ENCODE measurements around the gene OTULIN. TPM values are rescaled to one million over a fixed set of nuclear protein-coding genes. Genes with fewer than 3 reads are reported as not detected.

Gene OTULIN
- total RNA-seq (2014; rRNA removed; shearing (Covaris generic)) (19.2 and 43.9 TPM in 2 replicates), polyA plus RNA-seq (2016; fragmentation: Nextera tagmentation; extraction: Ambion mirVana) (21.2 and 24.3 TPM in 2 replicates)
- long read RNA-seq, partial matches to known transcripts = 1 of 3 reads
- long read RNA-seq, other reads (novel, unspliced or antisense) = 0 of 3 reads

DNA sequence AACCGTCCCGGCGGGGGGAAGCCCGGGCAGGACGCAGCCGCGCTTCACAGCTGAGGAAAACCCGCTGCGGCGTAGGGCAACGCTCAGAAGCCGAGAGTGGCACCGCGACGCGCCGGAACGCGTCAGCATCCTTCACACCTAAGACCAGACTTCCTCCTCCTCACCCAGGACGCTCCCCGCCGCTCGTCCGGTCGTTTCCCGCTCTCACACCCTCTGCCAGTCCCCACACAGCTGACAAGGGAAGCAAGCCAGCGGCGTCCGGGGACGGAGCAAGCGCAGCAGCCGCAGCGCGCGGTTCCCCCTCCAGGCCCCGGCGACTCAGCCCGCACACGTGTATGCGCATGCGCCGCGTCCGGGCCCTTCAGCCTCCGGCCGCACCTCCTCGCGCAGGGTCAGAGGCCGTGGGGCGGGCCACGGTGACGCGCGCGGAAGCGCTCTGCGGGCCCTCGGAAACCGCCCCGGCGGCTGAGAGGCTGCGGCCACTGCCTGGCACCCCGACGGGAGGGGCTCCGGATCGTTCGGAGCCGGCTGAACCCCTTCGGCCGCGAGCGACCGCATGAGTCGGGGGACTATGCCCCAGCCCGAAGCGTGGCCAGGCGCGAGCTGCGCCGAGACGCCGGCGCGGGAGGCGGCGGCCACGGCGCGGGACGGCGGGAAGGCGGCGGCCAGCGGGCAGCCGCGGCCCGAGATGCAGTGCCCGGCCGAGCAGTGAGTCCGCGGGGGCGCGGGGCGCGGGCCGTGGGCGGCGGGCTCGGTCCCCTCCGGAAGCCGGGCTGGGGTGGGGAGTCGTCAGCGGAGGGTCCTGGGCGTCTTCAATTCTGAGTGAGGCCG is at the start of gene OTULIN:
TSS of gene OTULIN (plus strand) at position 449 of the 831 bp plus-strand sequence. CDS start at position 557, 108 bp downstream.
- DNase-seq (ENCODE audit: low spot score) = peak; percentile 93
- H3K9me2 ChIP-seq (ENCODE audit: insufficient read depth) = peaks cover 4% of the 10 kb centered on the region; the same call in 1 of the 2 replicates
- H3K27ac ChIP-seq (ENCODE audit: low read depth) = peak within 1 kb of the TSS; percentile 59; the same call in 1 of the 2 replicates
- peaks cover 4% of the 10 kb centered on the region; the same call in 1 of the 2 replicates for H4K20me1 ChIP-seq (replicated peaks; ENCODE audit: insufficient read depth)
- peaks cover 44% of the 10 kb centered on the region for H3K79me2 ChIP-seq (replicated peaks; ENCODE audit: insufficient read depth)
- 0 out of 2 replicates have a peak, but pooled peaks cover 3% of the 10 kb centered on the region for H3F3A ChIP-seq (replicated peaks; ENCODE audit: low read depth)
- H3K9me3 Mint-ChIP-seq = no peaks in the 10 kb centered on the region
- peak within 1 kb of the TSS; percentile 94 for H3K4me2 ChIP-seq
- peak; percentile 90 for ATAC-seq
- H3K36me3 ChIP-seq (ENCODE audit: insufficient read depth) = no peaks in the 10 kb centered on the region
- peak; percentile 34; the same call in 1 of the 2 replicates for TF ChIP-seq CREB1 (CRISPR knock-in tag; IDR thresholded peaks at IDR 0.05; ENCODE audit: low read depth)
- no peak for TF ChIP-seq JUNB (IDR thresholded peaks at IDR 0.05; ENCODE audit: unreplicated experiment)
- no peak for TF ChIP-seq ZNF331 (CRISPR knock-in tag; IDR thresholded peaks at IDR 0.05; ENCODE audit: low read depth)
- TF ChIP-seq, protein P1, sequence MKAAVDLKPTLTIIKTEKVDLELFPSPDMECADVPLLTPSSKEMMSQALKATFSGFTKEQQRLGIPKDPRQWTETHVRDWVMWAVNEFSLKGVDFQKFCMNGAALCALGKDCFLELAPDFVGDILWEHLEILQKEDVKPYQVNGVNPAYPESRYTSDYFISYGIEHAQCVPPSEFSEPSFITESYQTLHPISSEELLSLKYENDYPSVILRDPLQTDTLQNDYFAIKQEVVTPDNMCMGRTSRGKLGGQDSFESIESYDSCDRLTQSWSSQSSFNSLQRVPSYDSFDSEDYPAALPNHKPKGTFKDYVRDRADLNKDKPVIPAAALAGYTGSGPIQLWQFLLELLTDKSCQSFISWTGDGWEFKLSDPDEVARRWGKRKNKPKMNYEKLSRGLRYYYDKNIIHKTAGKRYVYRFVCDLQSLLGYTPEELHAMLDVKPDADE (IDR thresholded peaks at IDR 0.05) = 0 out of 2 replicates have a peak, but pooled peaks have one; percentile 30
- TF ChIP-seq POLR2AphosphoS5 (IDR thresholded peaks at IDR 0.05; ENCODE audit: low read depth) = peak; percentile 87
- no peak for TF ChIP-seq STAT1 (IDR thresholded peaks at IDR 0.05; ENCODE audit: unreplicated experiment)
- no peaks in the 10 kb centered on the region; the same call in 2 of the 3 replicates for H3K36me3 Mint-ChIP-seq (ENCODE audit: low read depth)
- peak within 1 kb of the TSS; percentile 87; the same call in 1 of the 2 replicates for H3K27ac Mint-ChIP-seq
- peaks cover 22% of the 10 kb centered on the region for H3K27me3 Mint-ChIP-seq (ENCODE audit: insufficient read depth, low read depth, poor library complexity)
- peak within 1 kb of the TSS; percentile 93 for H3K4me3 Mint-ChIP-seq
- H3K4me3 ChIP-seq = peak within 1 kb of the TSS; percentile 87
- peaks cover 22% of the 10 kb centered on the region for H3K4me1 Mint-ChIP-seq
- H3K4me1 ChIP-seq (ENCODE audit: insufficient read depth) = peaks cover 19% of the 10 kb centered on the region
- H3K27me3 ChIP-seq (ENCODE audit: insufficient read depth) = peaks cover 30% of the 10 kb centered on the region
- peak within 1 kb of the TSS; percentile 99 for H2AFZ ChIP-seq

GRCh38 chr5:14615365-14615764 is 49.2 kb upstream of the OTULIN start:
- no peaks in the 10 kb centered on the region; the same call in 1 of the 2 replicates for H4K20me1 ChIP-seq (replicated peaks; ENCODE audit: insufficient read depth)
- DNase-seq (ENCODE audit: low spot score) = no peak
- H3F3A ChIP-seq (replicated peaks; ENCODE audit: low read depth) = no peaks in the 10 kb centered on the region
- Mint-ChIP-seq H3K27ac (no peak overlapping the region), H3K27me3 (ENCODE audit: insufficient read depth, low read depth, poor library complexity) (no peaks in the 10 kb centered on the region), H3K36me3 (ENCODE audit: low read depth) (no peaks in the 10 kb centered on the region; the same call in 2 of the 3 replicates), H3K4me1 (no peaks in the 10 kb centered on the region), H3K9me3 (no peaks in the 10 kb centered on the region), H3K4me3 (no peak overlapping the region)
- no peak for ATAC-seq
- no peaks in the 10 kb centered on the region for H3K9me2 ChIP-seq (ENCODE audit: insufficient read depth)
- no peak overlapping the region for H3K27ac ChIP-seq (ENCODE audit: low read depth)
- no peaks in the 10 kb centered on the region for H3K27me3 ChIP-seq (ENCODE audit: insufficient read depth)
- no peaks in the 10 kb centered on the region for H3K36me3 ChIP-seq (ENCODE audit: insufficient read depth)
- H3K4me3 ChIP-seq = no peak overlapping the region
- H3K79me2 ChIP-seq (replicated peaks; ENCODE audit: insufficient read depth) = no peaks in the 10 kb centered on the region
- H2AFZ ChIP-seq = no peak overlapping the region
- no peaks in the 10 kb centered on the region for H3K4me1 ChIP-seq (ENCODE audit: insufficient read depth)
- H3K4me2 ChIP-seq = no peak overlapping the region
- TF ChIP-seq ZNF462 (CRISPR knock-in tag; IDR thresholded peaks at IDR 0.05) = no peak
- TF ChIP-seq EZH2 (IDR thresholded peaks at IDR 0.05; ENCODE audit: low read depth, unreplicated experiment) = no peak
- TF ChIP-seq STAT1 (IDR thresholded peaks at IDR 0.05; ENCODE audit: unreplicated experiment) = no peak
- no peak for TF ChIP-seq NANOG (IDR thresholded peaks at IDR 0.05; ENCODE audit: borderline replicate concordance)
- TF ChIP-seq, protein P1 (IDR thresholded peaks at IDR 0.05) = no peak

All from GM23338 (cell line).